Panc1 (cell line): ENCODE measurements around the gene THPO.

Experiments used
- SIN3A ChIP-seq: IDR thresholded peaks from 2 replicates; pipeline ENCODE4 v1.6.1; 2012; ENCODE audit warnings: low read depth, mild to moderate bottlenecking, low read length, moderate library complexity, borderline replicate concordance; ENCODE audit not compliant: insufficient read depth
- TF ChIP-seq, protein P1 (sequence below): fragments of 450-650 bp; IDR thresholded peaks from 2 replicates; pipeline ENCODE4 v1.5.1; 2017; ENCODE audit warnings: mild to moderate bottlenecking

DNA sequence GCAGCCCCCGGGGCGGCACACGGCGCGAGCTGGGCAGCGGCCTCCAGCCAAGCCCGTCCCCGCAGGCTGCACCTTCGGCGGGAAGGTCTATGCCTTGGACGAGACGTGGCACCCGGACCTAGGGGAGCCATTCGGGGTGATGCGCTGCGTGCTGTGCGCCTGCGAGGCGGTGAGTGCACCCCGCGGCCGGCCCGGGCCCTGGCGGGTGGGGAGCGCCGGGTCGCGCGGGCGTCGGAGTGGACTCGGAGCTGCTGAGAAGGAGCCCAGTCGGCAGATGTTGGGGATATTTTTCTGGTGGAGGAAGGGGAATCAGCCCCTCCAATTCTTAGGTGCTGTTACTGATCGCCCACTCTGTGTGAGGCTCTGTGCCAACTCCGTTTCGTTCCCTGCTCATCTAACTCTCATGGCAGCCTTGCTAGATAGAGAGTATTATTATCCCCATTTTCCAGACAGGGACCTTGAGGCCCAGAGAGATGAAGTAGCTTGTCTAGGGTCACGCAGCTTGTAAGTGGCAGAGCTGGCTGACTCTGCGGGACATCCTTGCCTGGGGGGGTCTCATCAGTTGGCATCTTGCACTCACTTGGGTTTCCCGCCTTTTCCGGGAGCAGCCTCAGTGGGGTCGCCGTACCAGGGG is 2.7 kb upstream of the THPO start:
- TF ChIP-seq, protein P1, sequence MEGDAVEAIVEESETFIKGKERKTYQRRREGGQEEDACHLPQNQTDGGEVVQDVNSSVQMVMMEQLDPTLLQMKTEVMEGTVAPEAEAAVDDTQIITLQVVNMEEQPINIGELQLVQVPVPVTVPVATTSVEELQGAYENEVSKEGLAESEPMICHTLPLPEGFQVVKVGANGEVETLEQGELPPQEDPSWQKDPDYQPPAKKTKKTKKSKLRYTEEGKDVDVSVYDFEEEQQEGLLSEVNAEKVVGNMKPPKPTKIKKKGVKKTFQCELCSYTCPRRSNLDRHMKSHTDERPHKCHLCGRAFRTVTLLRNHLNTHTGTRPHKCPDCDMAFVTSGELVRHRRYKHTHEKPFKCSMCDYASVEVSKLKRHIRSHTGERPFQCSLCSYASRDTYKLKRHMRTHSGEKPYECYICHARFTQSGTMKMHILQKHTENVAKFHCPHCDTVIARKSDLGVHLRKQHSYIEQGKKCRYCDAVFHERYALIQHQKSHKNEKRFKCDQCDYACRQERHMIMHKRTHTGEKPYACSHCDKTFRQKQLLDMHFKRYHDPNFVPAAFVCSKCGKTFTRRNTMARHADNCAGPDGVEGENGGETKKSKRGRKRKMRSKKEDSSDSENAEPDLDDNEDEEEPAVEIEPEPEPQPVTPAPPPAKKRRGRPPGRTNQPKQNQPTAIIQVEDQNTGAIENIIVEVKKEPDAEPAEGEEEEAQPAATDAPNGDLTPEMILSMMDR, result no peak
- TF ChIP-seq SIN3A, result no peak
